Measurements from ENCODE around the gene GPC6. TPM values are rescaled to one million over a fixed set of nuclear protein-coding genes. Genes with fewer than 3 reads are reported as not detected.

Gene GPC6
- total and polyA plus RNA-seq, 2 donors (not counting 3 experiments of a cell fraction or from before 2014, with no cell fraction given) = 0.01 TPM; not detected in 1

DNA sequence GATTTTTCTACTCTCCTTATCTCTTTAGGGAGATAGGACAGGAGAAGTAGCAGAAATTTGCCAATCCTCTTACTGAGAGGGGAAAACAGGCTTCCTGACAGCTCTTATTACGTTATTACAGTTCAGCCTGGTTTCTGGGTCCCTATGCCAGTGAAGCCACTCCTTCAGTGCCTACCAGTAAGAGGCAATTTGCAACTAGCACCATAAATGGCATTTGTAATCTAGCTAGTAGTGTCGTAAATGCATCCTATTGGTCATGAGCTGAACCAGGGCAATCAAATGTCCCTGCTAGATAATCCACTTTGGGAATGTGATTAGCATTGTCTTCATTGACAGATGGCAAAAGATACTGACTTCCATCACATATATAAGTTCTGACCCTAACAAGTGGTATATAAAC lies 824.1 kb downstream of the GPC6 start:
- H3K9me3 ChIP-seq (replicated peaks; ENCODE audit: control insufficient read depth, insufficient read depth, low read length) = peaks cover 5% of the 10 kb centered on the region
- no peaks in the 10 kb centered on the region for H3K79me2 ChIP-seq (ENCODE audit: control insufficient read depth, insufficient read depth, low read length)
- CTCF ChIA-PET = no interaction called here
- no peaks in the 10 kb centered on the region for H4K20me1 ChIP-seq (replicated peaks; ENCODE audit: control insufficient read depth, extremely low read depth, insufficient read depth, low read length)
- no peak overlapping the region for H3K4me3 ChIP-seq (replicated peaks in 1 of 3; ENCODE audit: insufficient read depth in 1 of 3, low read depth in 1 of 3, low read length in 3 of 3)
- no peak overlapping the region for H3K4me2 ChIP-seq (ENCODE audit: insufficient read depth, low read length)
- no peak overlapping the region for H3K27ac ChIP-seq (ENCODE audit: insufficient read depth, low read depth, low read length)
- no TSS peak for BruUV-seq (replicated peaks)
- no peak overlapping the region for H2AFZ ChIP-seq (ENCODE audit: low read depth, low read length)
- DNase-seq (ENCODE audit: low read depth, low spot score) (no peak), FAIRE-seq (no peak)
- H3K27me3 ChIP-seq (ENCODE audit: control insufficient read depth in 2 of 2, insufficient read depth in 2 of 2, low read length in 2 of 2) = no peaks in the 10 kb centered on the region
- TF ChIP-seq GATA2 (IDR thresholded peaks at IDR 0.05; ENCODE audit: insufficient read depth, insufficient read length, low read depth, low read length) = no peak
- intact Hi-C loops (cut with micrococcal nuclease) = no loop called here
- H3K36me3 ChIP-seq (ENCODE audit: control insufficient read depth in 2 of 2, extremely low read depth in 1 of 2, insufficient read depth in 2 of 2, low read length in 2 of 2) = no peaks in the 10 kb centered on the region
- POLR2A ChIA-PET = no interaction called here
- H3K9me1 ChIP-seq (replicated peaks; ENCODE audit: control insufficient read depth, extremely low read depth, insufficient read depth, low read length) = no peaks in the 10 kb centered on the region
- H3K4me1 ChIP-seq (ENCODE audit: control insufficient read depth, extremely low read depth, insufficient read depth, low read length) = no peaks in the 10 kb centered on the region
- dilution Hi-C loops (cut with MboI; ENCODE audit: extremely low pct_ligation_motif_present, low sequenced_read_pairs) = no loop called here
- no peak overlapping the region for H3K9ac ChIP-seq (replicated peaks; ENCODE audit: extremely low read depth, insufficient read depth, low read length)

DNA sequence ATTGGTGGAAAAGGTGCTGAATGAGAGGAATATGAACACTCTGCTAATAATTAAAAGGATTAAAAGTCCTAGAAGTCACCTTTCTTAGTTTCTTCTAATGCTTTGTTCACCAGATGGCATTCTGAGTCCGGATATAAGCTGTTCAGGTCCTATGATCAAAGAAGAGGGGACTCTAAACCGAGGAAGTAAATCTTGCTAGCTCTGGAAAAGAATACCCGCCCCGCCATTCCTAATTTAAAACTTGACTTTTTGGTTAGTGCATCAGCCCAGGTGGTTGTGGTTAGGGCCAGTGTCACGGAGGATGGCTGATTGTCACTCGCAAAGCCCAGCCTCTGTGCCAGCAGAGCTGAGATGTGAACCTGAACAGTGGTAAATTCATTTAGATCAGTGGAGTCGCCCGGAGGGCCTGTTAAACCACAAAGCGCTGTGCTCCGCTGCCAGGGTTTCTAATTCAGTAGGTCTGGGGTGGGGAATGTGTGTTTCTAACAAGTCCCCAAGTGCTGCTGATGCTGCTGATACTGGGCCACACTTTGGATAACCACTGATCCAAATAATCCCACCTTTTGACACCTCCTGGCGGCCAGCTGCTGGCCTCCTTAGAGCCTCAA lies 827.5 kb downstream of the GPC6 start:
- no peaks in the 10 kb centered on the region for H3K27me3 ChIP-seq (ENCODE audit: control insufficient read depth in 2 of 2, insufficient read depth in 2 of 2, low read length in 2 of 2)
- no peak overlapping the region for H3K9ac ChIP-seq (replicated peaks; ENCODE audit: extremely low read depth, insufficient read depth, low read length)
- no peaks in the 10 kb centered on the region for H3K4me1 ChIP-seq (ENCODE audit: control insufficient read depth, extremely low read depth, insufficient read depth, low read length)
- ChIA-PET CTCF (no interaction called here), POLR2A (no interaction called here)
- H4K20me1 ChIP-seq (replicated peaks; ENCODE audit: control insufficient read depth, extremely low read depth, insufficient read depth, low read length) = no peaks in the 10 kb centered on the region
- DNase-seq (ENCODE audit: low read depth, low spot score) (no peak), FAIRE-seq (no peak)
- dilution Hi-C loops (cut with MboI; ENCODE audit: extremely low pct_ligation_motif_present, low sequenced_read_pairs) = no loop called here
- no peak overlapping the region for H3K27ac ChIP-seq (ENCODE audit: insufficient read depth, low read depth, low read length)
- no TSS peak for BruUV-seq (replicated peaks)
- TF ChIP-seq EZH2 (IDR thresholded peaks at IDR 0.05; ENCODE audit: borderline replicate concordance, low read depth, low read length, severe bottlenecking) (no peak), JUN (IDR thresholded peaks at IDR 0.05; ENCODE audit: borderline replicate concordance, insufficient read depth, insufficient read length, low read depth) (no peak), POLR2A (IDR thresholded peaks at IDR 0.05; ENCODE audit: low read depth, low read length) (no peak), FOS (IDR thresholded peaks at IDR 0.05; ENCODE audit: borderline replicate concordance, insufficient read depth, low read length) (no peak), POLR2AphosphoS5 (IDR thresholded peaks at IDR 0.05; ENCODE audit: insufficient read depth, low read depth, low read length) (no peak), GATA2 (IDR thresholded peaks at IDR 0.05; ENCODE audit: insufficient read depth, insufficient read length, low read depth, low read length) (no peak), MYC (IDR thresholded peaks at IDR 0.05; ENCODE audit: low read depth, low read length) (no peak)
- TF ChIP-seq, protein P1, sequence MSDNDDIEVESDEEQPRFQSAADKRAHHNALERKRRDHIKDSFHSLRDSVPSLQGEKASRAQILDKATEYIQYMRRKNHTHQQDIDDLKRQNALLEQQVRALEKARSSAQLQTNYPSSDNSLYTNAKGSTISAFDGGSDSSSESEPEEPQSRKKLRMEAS (IDR thresholded peaks at IDR 0.05; ENCODE audit: insufficient read depth, insufficient read length) = no peak
- TF ChIP-seq, protein P2, sequence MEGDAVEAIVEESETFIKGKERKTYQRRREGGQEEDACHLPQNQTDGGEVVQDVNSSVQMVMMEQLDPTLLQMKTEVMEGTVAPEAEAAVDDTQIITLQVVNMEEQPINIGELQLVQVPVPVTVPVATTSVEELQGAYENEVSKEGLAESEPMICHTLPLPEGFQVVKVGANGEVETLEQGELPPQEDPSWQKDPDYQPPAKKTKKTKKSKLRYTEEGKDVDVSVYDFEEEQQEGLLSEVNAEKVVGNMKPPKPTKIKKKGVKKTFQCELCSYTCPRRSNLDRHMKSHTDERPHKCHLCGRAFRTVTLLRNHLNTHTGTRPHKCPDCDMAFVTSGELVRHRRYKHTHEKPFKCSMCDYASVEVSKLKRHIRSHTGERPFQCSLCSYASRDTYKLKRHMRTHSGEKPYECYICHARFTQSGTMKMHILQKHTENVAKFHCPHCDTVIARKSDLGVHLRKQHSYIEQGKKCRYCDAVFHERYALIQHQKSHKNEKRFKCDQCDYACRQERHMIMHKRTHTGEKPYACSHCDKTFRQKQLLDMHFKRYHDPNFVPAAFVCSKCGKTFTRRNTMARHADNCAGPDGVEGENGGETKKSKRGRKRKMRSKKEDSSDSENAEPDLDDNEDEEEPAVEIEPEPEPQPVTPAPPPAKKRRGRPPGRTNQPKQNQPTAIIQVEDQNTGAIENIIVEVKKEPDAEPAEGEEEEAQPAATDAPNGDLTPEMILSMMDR (IDR thresholded peaks at IDR 0.05; ENCODE audit: extremely low read depth in 1 of 2, insufficient read depth in 1 of 2, low read depth in 1 of 2, low read length in 2 of 2) = no peak
- H3K9me3 ChIP-seq (replicated peaks; ENCODE audit: control insufficient read depth, insufficient read depth, low read length) = peaks cover 7% of the 10 kb centered on the region
- no peak overlapping the region for H2AFZ ChIP-seq (ENCODE audit: low read depth, low read length)
- H3K36me3 ChIP-seq (ENCODE audit: control insufficient read depth in 2 of 2, extremely low read depth in 1 of 2, insufficient read depth in 2 of 2, low read length in 2 of 2) = no peaks in the 10 kb centered on the region
- intact Hi-C loops (cut with micrococcal nuclease) = no loop called here
- H3K4me2 ChIP-seq (ENCODE audit: insufficient read depth, low read length) = no peak overlapping the region
- H3K9me1 ChIP-seq (replicated peaks; ENCODE audit: control insufficient read depth, extremely low read depth, insufficient read depth, low read length) = no peaks in the 10 kb centered on the region
- H3K4me3 ChIP-seq (replicated peaks in 1 of 3; ENCODE audit: insufficient read depth in 1 of 3, low read depth in 1 of 3, low read length in 3 of 3) = no peak overlapping the region
- H3K79me2 ChIP-seq (ENCODE audit: control insufficient read depth, insufficient read depth, low read length) = no peaks in the 10 kb centered on the region

Data from endothelial cell of umbilical vein (primary cell).